Esophagus squamous epithelium (tissue), 5 donors: ENCODE data around the gene ITM2B. TPM values are rescaled to one million over a fixed set of nuclear protein-coding genes. Genes with fewer than 3 reads are reported as not detected.
"Not testable (repeated sequence)": the region's sequence is repeated elsewhere in the genome, so short reads cannot be mapped to it uniquely, and the experiment has no call there.

Experiments used
- DNase-seq: peaks from one replicate; lab custom pipeline; 2025; lab: John Stamatoyannopoulos, UW
- H3K27ac ChIP-seq, 4 donors: fragments of 200-600 bp; sonication (generic); one replicate each; pipeline ENCODE4 v1.5.1; 2016 to 2019; ENCODE audit warnings: mild to moderate bottlenecking in 1 of 4
- H3K27me3 ChIP-seq, 4 donors: fragments of 200-600 bp; sonication (generic); 1 replicate in 3 of 4; 2 replicates in 1 of 4; pipeline versions ENCODE4 v1.5.1 to v1.6.0; 2017 to 2021; ENCODE audit warnings: antibody characterized with exemption in 1 of 4
- H3K36me3 ChIP-seq, 3 donors: fragments of 200-600 bp; sonication (generic); one replicate each; pipeline ENCODE4 v1.5.1; 2016 to 2019
- H3K4me1 ChIP-seq, 3 donors: fragments of 200-600 bp; sonication (generic); one replicate each; pipeline ENCODE4 v1.5.1; 2017 to 2019
- H3K4me3 ChIP-seq, 4 donors: fragments of 200-600 bp; sonication (generic); 1 replicate in 3 of 4; 2 replicates in 1 of 4; pipeline ENCODE4 v1.5.1; 2016 to 2019; ENCODE audit warnings: mild to moderate bottlenecking in 2 of 4, moderate library complexity in 1 of 4
- H3K9me3 ChIP-seq, 3 donors: fragments of 200-600 bp; sonication (generic); one replicate each; pipeline ENCODE4 v1.5.1; 2016 to 2019
- CTCF ChIP-seq, 6 experiments: fragments of 450-650 bp in 4 of 6; fragments of 200-600 bp in 2 of 6; sonication (generic) in 2 of 6; IDR thresholded peaks; one replicate each; pipeline ENCODE4 v1.5.1; 2016 to 2019; ENCODE audit warnings: antibody characterized with exemption in 6 of 6, mild to moderate bottlenecking in 4 of 6, moderate library complexity in 4 of 6
- POLR2A ChIP-seq, 4 donors: fragments of 450-650 bp; IDR thresholded peaks; one replicate each; pipeline ENCODE4 v1.6.1; 2017; ENCODE audit warnings: antibody characterized with exemption in 4 of 4, mild to moderate bottlenecking in 4 of 4, moderate library complexity in 3 of 4
- WGBS, 2 donors: methylation state at CpG; one replicate each; pipeline ENCODE4 v1.1.5; 2018; 5-methylcytosine and 5-hydroxymethylcytosine counted together
- intact Hi-C: fragments of 100-400 bp; cut with DNase I; formaldehyde crosslinking; loops from one replicate; pipeline ENCODE4 v1.15.0; 2022
- total RNA-seq, 4 donors: library from RNA; depleted of rRNA; stranded (reverse); fragments of >200 nt; gene quantifications; one replicate each; pipeline ENCODE4 v1.1.0, GENCODE V29; 2016
- donor health status: DM: yes; HTN: yes; CAD: no.

ITM2B gene
- total RNA-seq, 4 donors from 2014 or later, result 418 to 554 (median 457) TPM

DNA sequence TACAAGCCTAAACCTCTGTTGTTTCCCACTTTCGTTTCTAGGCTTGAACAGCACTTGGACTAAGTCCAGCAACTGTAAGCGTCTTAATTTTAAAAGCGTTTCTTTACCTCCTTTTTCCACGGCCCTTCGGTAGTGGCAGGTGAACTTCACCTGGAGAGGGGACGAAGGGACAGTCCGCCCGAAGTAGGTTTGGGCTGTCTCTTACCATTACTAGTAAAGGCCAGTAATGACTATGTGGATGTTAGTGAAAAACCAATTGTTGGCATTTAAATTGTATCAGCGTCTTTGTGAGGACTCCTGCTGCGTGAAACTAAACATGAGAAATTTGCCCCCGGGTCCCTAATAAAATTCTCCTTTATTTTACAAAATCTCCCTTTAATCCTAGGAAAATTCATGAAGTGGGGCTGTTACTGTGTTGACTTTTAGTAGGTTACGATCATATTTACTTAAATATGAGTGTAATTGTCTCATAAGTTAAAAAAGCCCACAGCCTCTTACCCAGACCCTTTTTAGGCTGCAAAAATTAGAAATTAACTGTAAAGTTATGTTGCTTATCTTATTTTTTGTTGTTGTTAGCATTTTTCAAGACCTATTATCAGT is 983 bp downstream of the ITM2B start:
- peak overlapping the region; percentile 89 to 100 (median 99) for H3K27ac ChIP-seq
- DNase-seq, result no peak
- intact Hi-C loops, result loop anchor here (10.0 kb wide), 2 partner anchors 109 to 341 kb away; no protein-coding TSS in a partner anchor
- 0 to 1% methylated on average over 12 of the region's 12 CpGs for whole genome bisulfite sequencing, 2 donors
- no peaks in the 10 kb centered on the region for H3K9me3 ChIP-seq
- H3K36me3 ChIP-seq, result peaks cover 0 to 2% (median 0%) of the 10 kb centered on the region in 3 donors
- peaks cover 29 to 65% (median 43%) of the 10 kb centered on the region in 3 donors for H3K4me1 ChIP-seq
- no peaks in the 10 kb centered on the region for H3K27me3 ChIP-seq
- TF ChIP-seq CTCF (IDR thresholded peaks at IDR 0.05), result no peak
- no peak for TF ChIP-seq POLR2A (IDR thresholded peaks at IDR 0.05)
- peak overlapping the region; percentile 59 to 99 (median 87) for H3K4me3 ChIP-seq

- Histone ChIP-seq H3K4me3 (peak overlapping the region; percentile 59 to 99 (median 87)), H3K4me1 (peaks cover 29 to 72% (median 51%) of the 10 kb centered on the region in 3 donors), H3K27ac (peak overlapping the region; percentile 89 to 100 (median 99)), H3K9me3 (no peaks in the 10 kb centered on the region), H3K27me3 (no peaks in the 10 kb centered on the region), H3K36me3 (peaks cover 0 to 9% (median 5%) of the 10 kb centered on the region in 3 donors)
- WGBS, 2 donors, result 1 to 6% methylated on average over 7 of the region's 7 CpGs
- no peak for DNase-seq
- intact Hi-C loops, result loop anchor here (10.0 kb wide), 2 partner anchors 110 to 340 kb away; no protein-coding TSS in a partner anchor
- TF ChIP-seq POLR2A (IDR thresholded peaks at IDR 0.05) (no peak), CTCF (IDR thresholded peaks at IDR 0.05) (no peak)
Measured at GRCh38 chr13:48234566-48235340, 1.7 kb downstream of the ITM2B start.

GRCh38 chr13:48235341-48236135 is 2.5 kb downstream of the ITM2B start:
- peaks cover 0 to 17% (median 6%) of the 10 kb centered on the region in 3 donors for H3K36me3 ChIP-seq
- TF ChIP-seq POLR2A (IDR thresholded peaks at IDR 0.05), result peak in 3 of 4 donors; percentile 36 to 63 (median 46)
- no peak for TF ChIP-seq CTCF (IDR thresholded peaks at IDR 0.05)
- DNase-seq, result no peak
- peak overlapping the region; percentile 89 to 100 (median 99) for H3K27ac ChIP-seq
- peaks cover 29 to 78% (median 56%) of the 10 kb centered on the region in 3 donors for H3K4me1 ChIP-seq
- peak overlapping the region; percentile 59 to 99 (median 87) for H3K4me3 ChIP-seq
- 7 to 8% methylated on average over 7 of the region's 7 CpGs for WGBS, 2 donors
- intact Hi-C loops, result loop anchor here (10.0 kb wide), 2 partner anchors 111 to 339 kb away; no protein-coding TSS in a partner anchor
- no peaks in the 10 kb centered on the region for H3K27me3 ChIP-seq
- no peaks in the 10 kb centered on the region for H3K9me3 ChIP-seq

DNA sequence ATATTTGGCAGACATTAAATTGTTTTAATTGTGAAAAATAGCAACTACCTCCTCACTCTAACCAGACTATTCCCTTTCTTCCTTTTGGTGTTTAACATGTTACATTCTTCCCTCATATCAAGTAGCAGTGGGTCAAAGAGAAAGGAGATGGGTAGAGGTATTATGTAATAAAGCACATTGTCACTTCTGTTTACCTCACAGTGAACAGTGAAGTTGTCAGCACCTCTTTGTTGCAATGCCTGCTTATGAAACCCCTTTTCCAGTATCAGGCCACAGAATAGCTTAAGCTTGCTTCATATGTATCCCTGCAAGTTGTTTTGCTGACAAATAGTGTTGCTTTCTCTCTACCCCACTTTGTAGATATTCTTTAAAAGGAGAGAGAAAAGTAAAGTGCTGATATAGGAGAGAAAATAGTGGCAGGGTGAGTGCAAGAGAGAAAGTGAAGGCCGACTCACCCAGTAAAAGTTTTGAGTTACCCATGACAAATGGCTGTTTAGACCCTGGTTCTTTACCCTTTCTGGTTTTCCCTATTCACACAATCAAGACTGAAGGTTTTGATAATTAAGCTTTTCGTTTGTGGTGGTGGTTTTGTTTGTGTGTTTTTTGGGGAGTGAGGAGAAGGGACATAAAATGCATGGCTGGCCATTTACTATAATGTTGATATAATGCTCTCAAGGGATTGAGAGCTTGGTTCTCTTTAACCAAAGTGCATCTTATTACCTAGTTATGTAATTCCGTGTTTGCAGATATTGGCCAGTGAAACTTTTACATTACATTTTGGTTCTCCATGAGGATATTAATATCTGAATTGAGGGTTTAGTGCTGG is 3.7 kb downstream of the ITM2B start:
- H3K27me3 ChIP-seq, result no peaks in the 10 kb centered on the region
- no peak for TF ChIP-seq CTCF (IDR thresholded peaks at IDR 0.05)
- TF ChIP-seq POLR2A (IDR thresholded peaks at IDR 0.05), result no peak
- peak overlapping the region; percentile 89 to 100 (median 99) for H3K27ac ChIP-seq
- peaks cover 0 to 25% (median 6%) of the 10 kb centered on the region in 3 donors for H3K36me3 ChIP-seq
- peaks cover 39 to 78% (median 58%) of the 10 kb centered on the region in 3 donors for H3K4me1 ChIP-seq
- 9 to 23% methylated on average over 3 of the region's 3 CpGs for WGBS, 2 donors
- H3K4me3 ChIP-seq, result peak overlapping the region; percentile 59 to 99 (median 87)
- intact Hi-C loops, result loop anchor here (10.0 kb wide), 2 partner anchors 112 to 338 kb away; no protein-coding TSS in a partner anchor
- H3K9me3 ChIP-seq, result no peaks in the 10 kb centered on the region
- DNase-seq, result no peak

- intact Hi-C loops, result loop anchor here (10.0 kb wide), 2 partner anchors 115 to 335 kb away; no protein-coding TSS in a partner anchor
- not testable (repeated sequence) for H3K27me3 ChIP-seq, H3K9me3 ChIP-seq, DNase-seq, H3K27ac ChIP-seq
- 97% methylated on average over 5 to 6 of the region's 6 CpGs for WGBS, 2 donors
- Histone ChIP-seq H3K36me3 (peaks cover 0 to 46% (median 6%) of the 10 kb centered on the region in 3 donors), H3K4me3 (peak overlapping the region in 1 of 4 donors; percentile 13), H3K4me1 (peaks cover 36 to 95% (median 66%) of the 10 kb centered on the region in 3 donors)
Measured at GRCh38 chr13:48239369-48239768, 6.4 kb downstream of the ITM2B start.
